ENCODE results near the gene DRC7.

DNA sequence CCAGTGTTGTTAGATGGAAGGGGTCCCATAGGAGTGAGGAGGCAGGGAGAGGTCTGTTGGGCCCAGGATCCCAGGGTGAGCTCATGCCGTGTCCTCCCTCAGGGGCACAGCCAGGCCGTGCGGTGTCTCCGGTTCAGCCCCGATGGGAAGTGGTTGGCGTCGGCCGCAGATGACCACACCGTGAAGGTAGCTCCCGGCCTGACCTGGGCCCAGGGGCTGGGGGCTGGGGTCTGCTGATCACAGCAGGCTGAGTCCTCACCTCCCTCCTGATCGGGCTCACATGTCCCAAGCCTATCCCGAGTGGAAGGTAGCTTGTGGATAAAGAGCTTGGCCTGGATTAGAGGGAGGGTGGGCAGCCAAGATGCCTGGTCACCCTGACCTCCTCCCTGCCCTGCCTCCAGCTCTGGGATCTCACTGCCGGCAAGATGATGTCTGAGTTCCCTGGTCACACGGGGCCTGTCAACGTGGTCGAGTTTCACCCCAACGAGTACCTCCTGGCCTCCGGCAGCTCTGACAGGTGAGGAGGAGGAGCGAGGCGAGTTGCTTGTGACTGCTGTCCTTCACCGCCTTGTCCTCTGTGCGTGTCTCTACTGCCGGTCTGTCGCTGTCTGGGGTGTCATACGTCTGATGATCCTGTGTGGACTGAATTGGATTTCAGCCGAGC is 57.1 kb downstream of the DRC7 start:
- TF ChIP-seq EZH2 (IDR thresholded peaks at IDR 0.05; ENCODE audit: insufficient read depth, poor library complexity, severe bottlenecking) = no peak
- no peak for TF ChIP-seq EZH2phosphoT487 (IDR thresholded peaks at IDR 0.05; ENCODE audit: insufficient read depth, low read depth)

Data from GM23248 (cell line).